Small intestine (tissue), 7 donors: ENCODE results near the gene GNAQ. TPM values are rescaled to one million over a fixed set of nuclear protein-coding genes. Genes with fewer than 3 reads are reported as not detected.
"Not testable (repeated sequence)": the region's sequence is repeated elsewhere in the genome, so short reads cannot be mapped to it uniquely, and the experiment has no call there.

ENCODE experiments used
- DNase-seq, 2 donors: peaks; one replicate each; pipeline versions ENCODE4 v3.0.0 to v3.0.0-alpha.2; 2013
- FAIRE-seq: peaks from 2 replicates; lab custom pipeline; 2012; peaks lifted over from hg19 to GRCh38; lab: Jason Lieb, UNC
- H3K27ac ChIP-seq, 3 donors: one replicate each; pipeline ENCODE4 v1.5.1; 2013; ENCODE audit warnings: low read length in 2 of 3, mild to moderate bottlenecking in 2 of 3, control low read depth in 1 of 3, inconsistent platforms in 1 of 3, low read depth in 1 of 3, moderate library complexity in 1 of 3
- H3K27me3 ChIP-seq, 3 donors: one replicate each; pipeline ENCODE4 v1.6.1; 2013; ENCODE audit warnings: low read length in 3 of 3, inconsistent platforms in 1 of 3; ENCODE audit not compliant: control insufficient read depth in 3 of 3, insufficient read depth in 3 of 3
- H3K36me3 ChIP-seq, 3 donors: one replicate each; pipeline ENCODE4 v1.6.1; 2013; ENCODE audit warnings: low read length in 3 of 3, inconsistent platforms in 1 of 3, low read depth in 1 of 3, mild to moderate bottlenecking in 1 of 3, moderate library complexity in 1 of 3; ENCODE audit not compliant: control insufficient read depth in 3 of 3, insufficient read depth in 2 of 3
- H3K4me1 ChIP-seq, 3 donors: one replicate each; pipeline ENCODE4 v1.6.1; 2013; ENCODE audit warnings: low read length in 2 of 3, inconsistent platforms in 1 of 3, low read depth in 1 of 3, mild to moderate bottlenecking in 1 of 3, moderate library complexity in 1 of 3; ENCODE audit not compliant: control insufficient read depth in 3 of 3, insufficient read depth in 2 of 3
- H3K4me3 ChIP-seq, 3 donors: one replicate each; pipeline ENCODE4 v1.5.1; 2013; ENCODE audit warnings: low read length in 3 of 3, control low read depth in 1 of 3, inconsistent platforms in 1 of 3, low read depth in 1 of 3, mild to moderate bottlenecking in 1 of 3, moderate library complexity in 1 of 3
- H3K9me3 ChIP-seq, 2 donors: one replicate each; pipeline ENCODE4 v1.6.1; 2013; ENCODE audit warnings: low read depth in 1 of 2, low read length in 1 of 2; ENCODE audit not compliant: control insufficient read depth in 2 of 2, insufficient read depth in 1 of 2
- WGBS, 3 donors: extraction: QIAGEN DNeasy Blood & Tissue Kit; methylation state at CpG; one replicate each; pipeline ENCODE4 v1.1.7; 2013; 5-methylcytosine and 5-hydroxymethylcytosine counted together
- polyA plus RNA-seq, 4 donors: library from polyadenylated mRNA; stranded (reverse) in 3 of 4; unstranded in 1 of 4; fragments of 200-250 nt in 3 of 4; fragments of 120-200 nt in 1 of 4; gene quantifications; one replicate each; pipeline versions ENCODE4 v1.2.1 to v1.2.3, GENCODE V29; 2013
- donor health status: healthy with polysubstance abuse.
- donor health status: control.
- donor health status: control.
- donor health status: Bipolar disorder and iron deficiency.
- donor health status: healthy.

Gene GNAQ
- polyA plus RNA-seq, 4 donors, result 10.0 to 32.3 (median 15.6) TPM

- peaks cover 0 to 9% (median 0%) of the 10 kb centered on the region in 3 donors for H3K36me3 ChIP-seq
- no peaks in the 10 kb centered on the region for H3K27me3 ChIP-seq
- H3K27ac ChIP-seq, result no peak overlapping the region
- WGBS, 3 donors, result 69 to 89% (median 84%) methylated on average over 3 of the region's 3 CpGs
- DNase-seq, result no peak
- H3K9me3 ChIP-seq, result no peaks in the 10 kb centered on the region
- peaks cover 3 to 21% (median 5%) of the 10 kb centered on the region in 3 donors for H3K4me1 ChIP-seq
- no peak for FAIRE-seq
- no peak overlapping the region for H3K4me3 ChIP-seq
Observed at GRCh38 chr9:77885104-77885672, 146.4 kb downstream of the GNAQ start.

- FAIRE-seq (no peak), DNase-seq (no peak)
- H3K9me3 ChIP-seq, result no peaks in the 10 kb centered on the region
- no peak overlapping the region for H3K27ac ChIP-seq
- H3K36me3 ChIP-seq, result peaks cover 0 to 7% (median 0%) of the 10 kb centered on the region in 3 donors
- 68 to 82% (median 75%) methylated on average over 5 of the region's 5 CpGs for WGBS, 3 donors
- H3K27me3 ChIP-seq, result no peaks in the 10 kb centered on the region
- peaks cover 5 to 25% (median 5%) of the 10 kb centered on the region in 3 donors for H3K4me1 ChIP-seq
- H3K4me3 ChIP-seq, result no peak overlapping the region
Observed at GRCh38 chr9:77883846-77884771, 147.5 kb downstream of the GNAQ start.

- FAIRE-seq (no peak), DNase-seq (no peak)
- Histone ChIP-seq H3K9me3 (no peaks in the 10 kb centered on the region), H3K27ac (no peak overlapping the region), H3K36me3 (peaks cover 0 to 6% (median 0%) of the 10 kb centered on the region in 3 donors), H3K4me3 (no peak overlapping the region), H3K27me3 (no peaks in the 10 kb centered on the region), H3K4me1 (peaks cover 5 to 26% (median 5%) of the 10 kb centered on the region in 3 donors)
Observed at GRCh38 chr9:77883133-77883532, 148.5 kb downstream of the GNAQ start.

GRCh38 chr9:77882294-77882693, 149.3 kb downstream of the GNAQ start:
- H3K9me3 ChIP-seq, result no peaks in the 10 kb centered on the region
- no peak overlapping the region for H3K27ac ChIP-seq
- peaks cover 0 to 6% (median 0%) of the 10 kb centered on the region in 3 donors for H3K36me3 ChIP-seq
- H3K4me1 ChIP-seq, result peaks cover 5 to 26% (median 5%) of the 10 kb centered on the region in 3 donors
- 46 to 56% (median 47%) methylated on average over 4 of the region's 4 CpGs for WGBS, 3 donors
- FAIRE-seq (no peak), DNase-seq (no peak)
- H3K4me3 ChIP-seq, result no peak overlapping the region
- H3K27me3 ChIP-seq, result no peaks in the 10 kb centered on the region

GRCh38 chr9:77881634-77882033, 150.0 kb downstream of the GNAQ start:
- not testable (repeated sequence) for FAIRE-seq, H3K27me3 ChIP-seq, H3K4me3 ChIP-seq, H3K36me3 ChIP-seq, H3K9me3 ChIP-seq
- Histone ChIP-seq H3K4me1 (peaks cover 5 to 32% (median 5%) of the 10 kb centered on the region in 3 donors), H3K27ac (peak overlapping the region in 1 of 3 donors; percentile 13)
- 47 to 78% (median 58%) methylated on average over 8 of the region's 8 CpGs for WGBS, 3 donors
- peak; percentile 65 to 84 for DNase-seq

GRCh38 chr9:77881111-77881510, 150.5 kb downstream of the GNAQ start:
- H3K4me1 ChIP-seq, result peaks cover 5 to 36% (median 7%) of the 10 kb centered on the region in 3 donors
- H3K9me3 ChIP-seq, result no peaks in the 10 kb centered on the region
- H3K36me3 ChIP-seq, result peaks cover 0 to 2% (median 0%) of the 10 kb centered on the region in 3 donors
- H3K27me3 ChIP-seq, result no peaks in the 10 kb centered on the region
- FAIRE-seq (no peak), DNase-seq (no peak)
- H3K27ac ChIP-seq, result no peak overlapping the region
- WGBS, 3 donors, result 65 to 73% (median 69%) methylated on average over 8 of the region's 8 CpGs
- no peak overlapping the region for H3K4me3 ChIP-seq

GRCh38 chr9:77879437-77879943, 152.1 kb downstream of the GNAQ start:
- Histone ChIP-seq H3K36me3 (no peaks in the 10 kb centered on the region), H3K9me3 (no peaks in the 10 kb centered on the region), H3K27me3 (no peaks in the 10 kb centered on the region), H3K4me3 (no peak overlapping the region), H3K27ac (peak overlapping the region in 2 of 3 donors; percentile 38 to 40), H3K4me1 (peaks cover 5 to 47% (median 11%) of the 10 kb centered on the region in 3 donors)
- FAIRE-seq, result no peak
- DNase-seq, result peak; percentile 47 to 69
- 26 to 62% (median 42%) methylated on average over 8 of the region's 8 CpGs for WGBS, 3 donors

GRCh38 chr9:77878793-77879192, 152.8 kb downstream of the GNAQ start:
- 77 to 89% (median 87%) methylated on average over 5 of the region's 5 CpGs for WGBS, 3 donors
- H3K27me3 ChIP-seq, H3K36me3 ChIP-seq, H3K27ac ChIP-seq, DNase-seq, H3K4me3 ChIP-seq, FAIRE-seq, H3K9me3 ChIP-seq: not testable (repeated sequence)
- H3K4me1 ChIP-seq, result peaks cover 5 to 46% (median 11%) of the 10 kb centered on the region in 3 donors
